VCaP (cell line): ENCODE data around the gene ZMIZ1.

Experiments
- H3K27ac ChIP-seq: fragments of 450-650 bp; 2 replicates; pipeline ENCODE4 v1.5.1; 2017
- CTCF ChIP-seq: fragments of 450-650 bp; conservative IDR thresholded peaks from 2 replicates; pipeline ENCODE4 v1.5.1; 2017; ENCODE audit warnings: mild to moderate bottlenecking, moderate library complexity

The ZMIZ1 gene

GRCh38 chr10:79305515-79305914, 236.7 kb downstream of the ZMIZ1 start:
- no peak for TF ChIP-seq CTCF
- no peak overlapping the region for H3K27ac ChIP-seq

DNA sequence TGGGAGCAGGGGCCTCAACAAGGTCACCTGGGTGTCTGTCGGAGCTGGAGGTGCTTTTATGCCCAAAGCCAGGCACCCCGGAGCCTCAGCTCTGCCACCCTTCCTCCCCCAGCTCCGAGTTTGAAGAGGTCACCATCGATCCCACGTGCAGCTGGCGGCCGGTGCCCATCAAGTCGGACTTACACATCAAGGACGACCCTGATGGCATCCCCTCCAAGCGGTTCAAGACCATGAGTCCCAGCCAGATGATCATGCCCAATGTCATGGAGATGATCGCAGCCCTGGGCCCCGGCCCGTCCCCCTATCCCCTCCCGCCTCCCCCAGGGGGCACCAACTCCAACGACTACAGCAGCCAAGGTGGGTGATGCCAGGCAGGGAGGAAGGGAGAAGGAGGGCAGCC, 237.2 kb downstream of the ZMIZ1 start:
- no peak for TF ChIP-seq CTCF
- H3K27ac ChIP-seq, result no peak overlapping the region

DNA sequence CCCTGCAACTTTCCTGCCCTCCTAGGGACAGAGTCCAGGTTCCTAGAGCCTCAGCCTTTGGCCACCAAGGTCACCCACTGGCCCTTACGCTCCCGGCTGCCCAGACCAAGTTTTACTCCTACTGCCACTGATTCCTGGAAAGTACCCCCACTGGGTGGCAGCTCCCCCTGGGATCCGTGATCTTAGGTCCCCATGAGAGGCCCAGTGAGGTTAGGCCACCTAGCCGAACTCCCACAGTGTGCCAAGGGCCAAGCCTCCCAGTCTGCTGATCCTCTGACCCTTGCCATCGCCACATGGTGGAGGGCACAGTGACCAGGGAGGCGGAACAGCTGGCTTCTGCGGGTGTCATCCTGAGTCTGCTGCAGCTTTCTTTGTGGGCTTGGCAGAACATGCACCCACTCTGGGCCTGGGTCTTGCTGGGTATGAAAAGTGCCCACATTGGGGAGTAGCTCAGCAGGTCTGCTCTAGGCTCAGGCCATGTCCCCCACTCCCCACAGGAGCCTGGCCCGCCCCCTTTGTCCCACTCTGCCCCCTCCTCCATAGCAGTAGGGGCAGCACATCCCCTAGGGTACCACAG, 238.0 kb downstream of the ZMIZ1 start:
- TF ChIP-seq CTCF, result no peak
- no peak overlapping the region for H3K27ac ChIP-seq

DNA sequence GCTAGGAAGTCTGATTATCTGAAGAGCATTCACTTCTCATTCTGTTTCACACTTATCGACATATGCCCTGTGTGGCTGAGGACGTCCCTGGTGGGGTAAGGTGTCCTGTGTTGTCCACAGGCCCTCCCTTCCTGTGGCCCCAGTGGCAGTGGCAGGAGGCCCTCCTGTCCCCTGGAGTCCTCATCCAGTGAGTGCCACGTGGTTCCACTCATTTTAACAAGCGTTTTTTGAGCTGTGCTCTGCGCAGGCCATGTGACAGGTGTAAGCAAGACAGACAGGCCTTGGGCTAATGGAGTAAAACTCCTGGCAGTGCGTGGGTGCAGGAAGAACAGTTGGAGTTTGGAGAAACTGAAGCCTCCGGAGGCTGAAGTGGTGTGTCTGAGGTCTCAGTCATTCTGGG, 239.2 kb downstream of the ZMIZ1 start:
- no peak overlapping the region for H3K27ac ChIP-seq
- TF ChIP-seq CTCF, result no peak

GRCh38 chr10:79308969-79309665, 240.4 kb downstream of the ZMIZ1 start:
- no peak overlapping the region for H3K27ac ChIP-seq
- no peak for TF ChIP-seq CTCF

DNA sequence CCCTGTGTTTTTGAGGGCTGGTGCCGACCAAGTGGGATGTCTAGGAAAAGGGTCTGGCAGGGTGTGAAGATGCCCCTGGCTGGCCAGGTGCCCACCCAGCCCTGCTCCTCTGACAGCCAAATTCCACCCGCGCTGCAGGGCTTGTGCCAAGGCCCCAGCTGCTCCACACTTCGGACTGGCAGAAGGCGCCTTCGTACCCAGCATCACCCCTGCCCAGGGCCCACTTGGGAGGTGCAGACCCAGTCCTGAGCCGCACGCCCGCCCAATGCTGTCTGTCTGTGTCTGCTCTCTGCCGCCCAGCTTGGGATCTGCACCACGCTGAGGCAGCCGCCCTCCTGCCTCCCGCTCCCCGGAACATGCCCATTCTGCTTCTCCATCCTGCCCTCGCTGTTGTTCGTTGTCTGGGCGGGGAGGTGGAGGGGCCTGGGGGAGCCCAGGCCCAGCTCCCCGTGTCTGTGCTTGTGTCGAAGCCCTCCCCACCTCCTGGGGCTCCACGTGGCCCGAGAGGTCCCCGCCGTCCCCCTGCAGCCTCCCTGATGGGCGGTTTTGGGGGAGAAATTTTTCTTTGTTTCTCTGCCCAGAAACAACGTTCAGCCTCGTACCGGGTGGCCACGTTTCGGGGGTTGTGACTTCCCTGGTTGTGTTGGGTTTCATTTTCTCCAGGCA, 241.6 kb downstream of the ZMIZ1 start:
- TF ChIP-seq CTCF, result no peak
- H3K27ac ChIP-seq, result no peak overlapping the region

GRCh38 chr10:79310911-79311573, 242.3 kb downstream of the ZMIZ1 start:
- H3K27ac ChIP-seq, result no peak overlapping the region
- TF ChIP-seq CTCF, result no peak
